HepG2 (cell line): ENCODE measurements around the gene RRP36. TPM values are rescaled to one million over a fixed set of nuclear protein-coding genes. Genes with fewer than 3 reads are reported as not detected.

Experiments
- ZNF883 ChIP-seq: sonication (generic); formaldehyde crosslinking; IDR thresholded peaks from 2 replicates; pipeline ENCODE4 v1.5.1; 2020; ENCODE audit warnings: mild to moderate bottlenecking, missing genetic modification reagents; ENCODE audit errors: not compliant biosample characterization
- ZSCAN30 ChIP-seq: sonication (generic); formaldehyde crosslinking; IDR thresholded peaks from 2 replicates; pipeline ENCODE4 v1.5.0; 2020; ENCODE audit warnings: mild to moderate bottlenecking, missing genetic modification reagents
- polyA plus RNA-seq, 8 experiments: library from polyadenylated mRNA; depleted of rRNA in 3 of 8; stranded (reverse) in 7 of 8; unstranded in 1 of 8; fragments of >200 nt; fragmentation: Illumina TruSeq in 4 of 8; extraction: Trizol in 4 of 8; gene quantifications; 2 replicates each; pipeline versions ENCODE4 v1.2.1 to v1.2.3, GENCODE V29; 2011 to 2016; ENCODE audit warnings: low read depth in 4 of 8, missing spikeins in 1 of 8, mixed read lengths in 1 of 8; ENCODE audit not compliant: insufficient read depth in 1 of 8
- total RNA-seq, 5 experiments: library from RNA; depleted of rRNA; stranded (reverse); fragments of >200 nt; fragmentation: Illumina TruSeq; extraction: Trizol; gene quantifications; 2 replicates each; pipeline ENCODE4 v1.2.3, GENCODE V29; 2016; ENCODE audit warnings: low read depth in 1 of 5
- TF ChIP-seq, protein P1 (sequence below): sonication (generic); formaldehyde crosslinking; IDR thresholded peaks from 2 replicates; pipeline ENCODE4 v1.4.0; 2020; ENCODE audit warnings: mild to moderate bottlenecking, missing genetic modification reagents
- TF ChIP-seq, protein P2 (sequence below): IDR thresholded peaks from 2 replicates; pipeline ENCODE4 v1.6.1; 2016; ENCODE audit warnings: control low read depth
- TF ChIP-seq, protein P3 (sequence below), 2 experiments: sonication (generic) in 1 of 2; formaldehyde crosslinking in 1 of 2; IDR thresholded peaks; 2 replicates each; pipeline versions ENCODE4 v1.4.0 to v1.6.1; 2018 to 2020; ENCODE audit warnings: missing genetic modification reagents in 2 of 2, borderline replicate concordance in 1 of 2, low read depth in 1 of 2, mild to moderate bottlenecking in 1 of 2, missing biosample characterization in 1 of 2

The RRP36 gene
- total and polyA plus RNA-seq, 2 of the 13 experiments (the other 11 are each of a cell fraction or from before 2014, with no cell fraction given) = 29.5 to 144 TPM

DNA sequence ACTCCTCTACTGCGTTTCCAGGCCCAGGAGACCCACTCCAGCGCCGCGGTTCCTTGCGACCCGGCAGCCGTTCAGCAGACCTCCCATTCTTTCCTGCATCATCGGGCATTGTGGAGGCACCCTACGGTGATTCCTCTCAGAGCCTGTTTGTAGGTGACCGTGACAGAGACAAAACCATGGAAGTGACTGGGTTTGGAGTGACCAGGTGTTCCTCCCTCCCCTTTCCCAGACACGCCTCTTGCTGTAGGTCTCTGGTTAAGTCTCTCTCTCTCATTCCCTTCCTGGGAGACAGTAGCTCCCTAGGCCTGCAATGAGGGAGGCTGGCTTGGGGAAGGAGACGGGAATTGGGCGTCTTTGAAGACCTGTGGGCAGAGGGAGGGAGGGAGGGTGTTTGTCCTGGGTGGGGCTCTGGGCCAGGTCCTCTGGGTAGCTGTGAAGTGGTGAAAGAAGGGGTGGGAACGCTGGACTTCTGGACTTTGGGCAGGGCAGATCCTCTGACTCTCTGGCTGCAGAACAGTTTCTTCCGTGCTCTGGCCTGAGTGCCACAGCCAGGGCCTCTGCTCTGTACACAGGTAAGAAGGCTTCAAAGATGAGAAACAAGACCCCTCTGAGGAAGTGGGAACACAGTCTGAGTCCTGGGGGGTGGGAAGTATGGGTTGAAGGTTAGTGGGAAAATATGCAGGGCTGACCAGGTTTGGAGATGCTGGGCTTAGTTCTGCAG is 38.8 kb downstream of the RRP36 start (continued):
- TF ChIP-seq, protein P1, sequence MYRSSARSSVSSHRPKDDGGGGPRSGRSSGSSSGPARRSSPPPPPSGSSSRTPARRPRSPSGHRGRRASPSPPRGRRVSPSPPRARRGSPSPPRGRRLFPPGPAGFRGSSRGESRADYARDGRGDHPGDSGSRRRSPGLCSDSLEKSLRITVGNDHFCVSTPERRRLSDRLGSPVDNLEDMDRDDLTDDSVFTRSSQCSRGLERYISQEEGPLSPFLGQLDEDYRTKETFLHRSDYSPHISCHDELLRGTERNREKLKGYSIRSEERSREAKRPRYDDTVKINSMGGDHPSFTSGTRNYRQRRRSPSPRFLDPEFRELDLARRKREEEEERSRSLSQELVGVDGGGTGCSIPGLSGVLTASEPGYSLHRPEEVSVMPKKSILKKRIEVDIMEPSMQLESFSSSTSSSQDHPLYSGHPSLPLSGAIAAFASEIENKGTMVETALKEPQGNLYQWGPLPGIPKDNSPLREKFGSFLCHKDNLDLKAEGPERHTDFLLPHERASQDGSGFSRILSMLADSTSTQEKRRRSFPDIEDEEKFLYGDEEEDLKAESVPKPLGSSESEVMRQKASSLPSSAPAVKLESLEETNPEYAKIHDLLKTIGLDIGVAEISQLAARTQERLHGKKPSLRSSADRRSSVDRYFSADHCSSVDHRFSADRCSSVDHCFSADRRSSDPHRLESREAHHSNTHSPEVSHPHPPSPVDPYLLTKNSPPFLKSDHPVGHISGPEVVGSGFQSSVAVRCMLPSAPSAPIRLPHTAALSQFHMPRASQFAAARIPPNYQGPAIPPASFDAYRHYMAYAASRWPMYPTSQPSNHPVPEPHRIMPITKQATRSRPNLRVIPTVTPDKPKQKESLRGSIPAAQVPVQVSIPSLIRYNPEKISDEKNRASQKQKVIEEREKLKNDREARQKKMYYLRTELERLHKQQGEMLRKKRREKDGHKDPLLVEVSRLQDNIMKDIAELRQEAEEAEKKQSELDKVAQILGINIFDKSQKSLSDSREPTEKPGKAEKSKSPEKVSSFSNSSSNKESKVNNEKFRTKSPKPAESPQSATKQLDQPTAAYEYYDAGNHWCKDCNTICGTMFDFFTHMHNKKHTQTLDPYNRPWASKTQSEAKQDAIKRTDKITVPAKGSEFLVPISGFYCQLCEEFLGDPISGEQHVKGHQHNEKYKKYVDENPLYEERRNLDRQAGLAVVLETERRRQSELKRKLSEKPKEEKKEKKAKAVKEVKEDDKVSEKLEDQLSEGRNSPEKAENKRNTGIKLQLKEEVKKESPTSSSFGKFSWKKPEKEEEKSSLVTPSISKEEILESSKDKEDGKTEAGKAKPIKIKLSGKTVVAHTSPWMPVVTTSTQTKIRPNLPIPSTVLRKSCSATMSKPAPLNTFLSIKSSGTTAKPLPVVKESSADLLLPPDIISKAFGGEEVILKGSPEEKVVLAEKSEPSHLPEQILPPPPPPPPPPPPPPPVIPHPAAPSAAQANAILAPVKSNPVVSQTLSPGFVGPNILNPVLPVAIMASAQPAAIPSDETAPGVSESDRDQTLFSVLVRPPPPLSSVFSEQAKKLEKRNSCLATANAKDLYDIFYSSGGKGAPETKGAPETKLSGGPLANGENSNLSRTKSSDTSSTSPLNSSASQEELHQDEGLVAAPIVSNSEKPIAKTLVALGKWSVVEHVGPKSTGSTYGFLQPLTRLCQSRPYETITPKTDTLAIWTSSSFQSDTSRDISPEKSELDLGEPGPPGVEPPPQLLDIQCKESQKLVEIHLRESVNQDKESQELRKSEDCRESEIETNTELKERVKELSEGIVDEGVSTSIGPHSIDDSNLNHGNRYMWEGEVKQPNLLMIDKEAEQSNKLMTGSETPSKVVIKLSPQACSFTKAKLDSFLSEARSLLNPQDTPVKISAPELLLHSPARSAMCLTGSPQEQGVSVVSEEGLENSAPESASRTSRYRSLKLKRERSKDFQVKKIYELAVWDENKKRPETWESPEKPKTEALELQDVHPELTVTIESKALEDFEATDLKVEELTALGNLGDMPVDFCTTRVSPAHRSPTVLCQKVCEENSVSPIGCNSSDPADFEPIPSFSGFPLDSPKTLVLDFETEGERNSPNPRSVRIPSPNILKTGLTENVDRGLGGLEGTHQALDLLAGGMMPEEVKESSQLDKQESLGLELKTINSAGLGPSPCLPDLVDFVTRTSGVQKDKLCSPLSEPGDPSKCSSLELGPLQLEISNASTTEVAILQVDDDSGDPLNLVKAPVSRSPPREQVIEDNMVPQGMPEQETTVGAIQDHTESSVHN (CRISPR knock-in tag) = peak; percentile 81; the same call in 1 of the 2 replicates
- TF ChIP-seq ZNF883 (CRISPR knock-in tag) = peak; percentile 83
- TF ChIP-seq ZSCAN30 (CRISPR knock-in tag) = no peak
- TF ChIP-seq, protein P2, sequence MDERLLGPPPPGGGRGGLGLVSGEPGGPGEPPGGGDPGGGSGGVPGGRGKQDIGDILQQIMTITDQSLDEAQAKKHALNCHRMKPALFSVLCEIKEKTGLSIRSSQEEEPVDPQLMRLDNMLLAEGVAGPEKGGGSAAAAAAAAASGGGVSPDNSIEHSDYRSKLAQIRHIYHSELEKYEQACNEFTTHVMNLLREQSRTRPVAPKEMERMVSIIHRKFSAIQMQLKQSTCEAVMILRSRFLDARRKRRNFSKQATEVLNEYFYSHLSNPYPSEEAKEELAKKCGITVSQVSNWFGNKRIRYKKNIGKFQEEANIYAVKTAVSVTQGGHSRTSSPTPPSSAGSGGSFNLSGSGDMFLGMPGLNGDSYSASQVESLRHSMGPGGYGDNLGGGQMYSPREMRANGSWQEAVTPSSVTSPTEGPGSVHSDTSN (CRISPR knock-in tag) = peak; percentile 10
- TF ChIP-seq, protein P3, sequence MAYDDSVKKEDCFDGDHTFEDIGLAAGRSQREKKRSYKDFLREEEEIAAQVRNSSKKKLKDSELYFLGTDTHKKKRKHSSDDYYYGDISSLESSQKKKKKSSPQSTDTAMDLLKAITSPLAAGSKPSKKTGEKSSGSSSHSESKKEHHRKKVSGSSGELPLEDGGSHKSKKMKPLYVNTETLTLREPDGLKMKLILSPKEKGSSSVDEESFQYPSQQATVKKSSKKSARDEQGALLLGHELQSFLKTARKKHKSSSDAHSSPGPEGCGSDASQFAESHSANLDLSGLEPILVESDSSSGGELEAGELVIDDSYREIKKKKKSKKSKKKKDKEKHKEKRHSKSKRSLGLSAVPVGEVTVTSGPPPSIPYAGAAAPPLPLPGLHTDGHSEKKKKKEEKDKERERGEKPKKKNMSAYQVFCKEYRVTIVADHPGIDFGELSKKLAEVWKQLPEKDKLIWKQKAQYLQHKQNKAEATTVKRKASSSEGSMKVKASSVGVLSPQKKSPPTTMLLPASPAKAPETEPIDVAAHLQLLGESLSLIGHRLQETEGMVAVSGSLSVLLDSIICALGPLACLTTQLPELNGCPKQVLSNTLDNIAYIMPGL (CRISPR knock-in tag; IDR thresholded peaks at IDR 0.05; ENCODE audit: borderline replicate concordance in 1 of 2, low read depth in 1 of 2) = peak in 1 of 2 experiments; percentile 67; a peak in 3 of 4 replicates
